GM18505 (cell line): ENCODE data around the gene GORASP2.

Experiments used
- ATAC-seq: cut with Tn5 transposase; IDR thresholded peaks from one replicate; pipeline ENCODE4 v1.9.1; 2021; ENCODE audit not compliant: unreplicated experiment
- POLR2A ChIP-seq: IDR thresholded peaks from 4 replicates; pipeline ENCODE4 v1.6.1; 2011; ENCODE audit warnings: borderline replicate concordance; ENCODE audit not compliant: insufficient read depth, insufficient read length; ENCODE audit errors: extremely low read depth

Gene GORASP2

DNA sequence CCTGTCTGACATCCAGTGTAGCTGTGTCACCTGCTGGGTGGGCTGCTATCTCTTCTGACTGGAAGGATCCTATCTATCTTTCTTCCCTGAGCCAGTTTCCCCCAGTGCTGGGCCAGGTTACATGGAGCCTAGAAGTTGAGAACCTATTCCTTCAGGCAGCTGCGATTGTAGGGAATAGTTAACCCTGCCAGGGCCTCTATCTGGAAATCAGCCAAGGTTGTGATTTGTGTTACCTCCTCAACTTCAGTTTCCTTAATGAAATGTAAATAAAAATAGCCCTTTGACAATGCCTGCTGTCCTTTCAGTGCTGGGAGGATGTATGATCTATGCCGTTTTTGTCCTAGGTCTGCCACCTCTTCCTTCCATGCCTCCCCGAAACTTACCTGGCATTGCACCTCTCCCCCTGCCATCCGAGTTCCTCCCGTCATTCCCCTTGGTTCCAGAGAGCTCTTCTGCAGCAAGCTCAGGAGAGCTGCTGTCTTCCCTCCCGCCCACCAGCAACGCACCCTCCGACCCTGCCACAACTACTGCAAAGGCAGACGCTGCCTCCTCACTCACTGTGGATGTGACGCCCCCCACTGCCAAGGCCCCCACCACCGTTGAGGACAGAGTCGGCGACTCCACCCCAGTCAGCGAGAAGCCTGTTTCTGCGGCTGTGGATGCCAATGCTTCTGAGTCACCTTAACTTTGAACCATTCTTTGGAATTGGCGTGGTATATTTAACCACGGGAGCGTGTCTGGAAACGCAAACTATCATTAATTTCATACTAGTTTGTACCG lies 36.6 kb downstream of the GORASP2 start:
- TF ChIP-seq POLR2A: no peak
- no peak for ATAC-seq

DNA sequence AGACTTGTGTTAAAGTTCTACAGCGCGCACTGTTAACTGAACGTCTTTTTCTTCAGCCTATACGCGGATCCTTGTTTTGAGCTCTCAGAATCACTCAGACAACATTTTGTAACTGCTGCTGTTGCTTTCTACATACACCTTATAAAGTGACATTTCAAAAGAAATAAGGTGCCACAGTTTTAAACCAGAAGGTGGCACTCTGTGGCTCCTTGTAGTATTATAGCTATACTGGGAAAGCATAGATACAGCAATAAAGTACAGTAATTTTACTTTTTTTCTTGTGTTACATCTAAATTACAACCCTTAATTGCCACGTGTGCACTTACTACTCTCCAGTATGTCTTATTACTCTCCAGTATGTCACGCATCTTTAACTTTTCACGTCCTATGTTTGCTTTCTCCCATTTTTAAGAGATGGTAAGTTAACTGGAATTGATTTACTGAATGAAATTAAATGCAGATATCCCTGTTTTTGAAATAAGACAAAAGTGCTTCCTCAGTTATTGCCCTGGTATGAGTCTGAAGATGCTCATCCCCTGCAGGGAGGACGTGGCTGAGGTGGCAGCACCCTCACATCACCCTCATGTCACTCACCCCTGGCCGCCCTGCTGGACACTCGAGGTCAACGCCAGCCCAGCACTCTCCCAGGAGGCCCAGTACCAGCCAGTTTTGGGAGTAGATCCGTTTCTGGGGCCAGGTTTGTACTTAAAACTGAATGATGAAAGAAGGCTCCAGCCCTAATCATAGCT lies 37.8 kb downstream of the GORASP2 start:
- no peak for TF ChIP-seq POLR2A
- ATAC-seq: no peak

DNA sequence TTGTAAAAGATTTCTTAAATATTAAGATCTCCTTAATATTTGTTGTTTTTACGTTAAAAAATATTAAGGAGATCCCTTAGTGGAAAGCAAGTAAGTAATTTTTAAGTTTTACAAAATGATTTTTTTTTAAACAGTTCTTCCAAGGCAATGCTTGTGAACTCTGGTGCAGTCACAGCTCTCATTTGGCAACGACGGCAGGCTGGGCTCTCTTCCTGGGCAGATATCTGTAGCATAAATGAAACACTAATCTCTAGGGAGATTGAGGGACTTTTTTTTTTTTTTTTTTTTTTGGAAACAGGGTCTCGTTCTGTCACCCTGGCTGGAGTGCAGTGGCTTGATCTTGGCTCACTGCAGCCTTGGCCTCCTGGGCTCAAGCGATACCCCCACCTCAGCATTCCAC lies 38.5 kb downstream of the GORASP2 start:
- no peak for TF ChIP-seq POLR2A
- no peak for ATAC-seq

DNA sequence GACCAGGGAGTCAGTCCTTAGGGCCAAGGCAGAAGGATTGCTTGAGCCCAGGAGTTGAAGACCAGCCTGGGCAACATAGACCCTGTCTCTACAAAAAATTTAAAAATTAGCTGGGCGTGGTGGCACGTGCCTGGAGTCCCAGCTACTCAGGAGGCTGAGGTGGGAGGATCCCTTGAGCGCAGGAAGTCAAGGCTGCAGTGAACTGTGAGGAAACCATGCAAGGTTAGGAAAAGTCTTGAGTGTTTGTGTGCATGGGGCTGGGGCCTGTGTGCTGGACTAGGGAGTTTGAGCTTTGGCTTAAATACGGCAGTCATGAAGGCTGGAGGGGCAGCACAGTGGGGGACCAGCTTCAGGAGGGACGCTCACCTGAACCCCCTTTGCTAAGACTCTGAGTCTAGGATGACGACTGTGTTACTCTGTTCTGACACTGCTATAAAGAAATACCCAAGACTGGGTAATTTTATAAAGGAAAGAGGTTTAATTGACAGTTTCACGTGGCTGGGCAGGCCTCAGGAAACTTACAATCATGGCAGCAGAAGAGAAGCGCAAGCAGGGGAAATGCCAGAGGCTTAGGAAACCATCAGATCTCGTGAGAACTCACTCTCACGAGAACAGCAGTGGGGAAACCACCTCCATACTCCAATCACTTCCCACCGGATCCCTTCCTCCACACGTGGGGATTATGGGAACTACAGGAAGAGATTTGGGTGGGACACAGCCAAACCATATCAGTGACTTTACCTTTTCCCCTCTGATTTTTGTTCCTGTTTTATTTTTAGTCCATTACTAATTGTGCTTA lies 39.4 kb downstream of the GORASP2 start:
- ATAC-seq: no peak
- TF ChIP-seq POLR2A: no peak

DNA sequence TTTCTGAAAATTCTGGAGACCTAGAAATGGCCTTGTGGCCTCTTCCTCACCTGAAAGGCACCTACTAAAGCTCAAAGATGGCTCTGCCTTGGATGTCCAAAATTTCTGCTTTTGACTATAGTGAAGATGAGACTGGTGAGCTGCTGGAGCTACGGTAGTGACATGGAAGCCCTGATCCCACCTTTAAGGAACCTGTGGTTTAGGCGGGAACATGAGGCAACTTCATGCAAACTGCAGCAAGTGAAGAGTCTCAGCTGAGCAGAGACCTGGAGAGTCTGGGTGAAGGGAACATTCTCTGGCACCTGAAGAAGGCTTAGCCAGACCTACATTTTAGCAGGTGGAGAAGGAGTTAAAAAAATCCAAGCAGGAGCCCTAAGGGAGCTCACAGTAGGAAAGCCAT lies 40.0 kb downstream of the GORASP2 start:
- ATAC-seq: no peak

DNA sequence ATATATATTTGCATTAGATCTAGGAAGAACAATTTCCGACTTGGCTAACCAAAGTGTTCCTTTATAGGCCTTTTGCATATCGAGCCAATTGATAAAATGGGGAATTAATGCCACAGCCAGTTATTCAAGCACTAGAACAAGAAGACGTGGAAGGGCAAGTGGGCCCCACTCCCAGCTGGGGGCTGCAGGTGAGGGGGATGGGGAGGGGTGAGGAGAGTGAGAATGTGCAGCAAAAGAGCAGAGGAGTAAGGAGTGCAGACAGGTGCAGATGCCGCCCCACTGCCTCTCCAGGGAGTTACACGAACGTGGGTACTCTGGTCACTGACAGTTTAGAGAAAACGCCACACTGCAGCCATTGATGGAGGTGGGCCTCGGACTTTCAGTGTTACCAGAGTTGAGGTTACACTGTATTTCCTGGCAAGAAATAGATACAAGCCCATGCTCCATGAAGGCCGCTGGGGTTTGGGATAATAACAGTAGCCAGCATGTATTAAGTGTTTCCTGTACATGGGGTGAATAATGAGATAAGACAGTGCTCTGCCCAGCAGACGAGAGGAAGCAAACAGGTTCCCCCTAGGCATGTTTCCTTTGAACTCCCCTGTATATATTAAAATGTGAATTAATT lies 40.9 kb downstream of the GORASP2 start:
- no peak for ATAC-seq
- TF ChIP-seq POLR2A: no peak

More for the DNA sequence above, 40.0 kb downstream of the GORASP2 start:
- TF ChIP-seq POLR2A: no peak

DNA sequence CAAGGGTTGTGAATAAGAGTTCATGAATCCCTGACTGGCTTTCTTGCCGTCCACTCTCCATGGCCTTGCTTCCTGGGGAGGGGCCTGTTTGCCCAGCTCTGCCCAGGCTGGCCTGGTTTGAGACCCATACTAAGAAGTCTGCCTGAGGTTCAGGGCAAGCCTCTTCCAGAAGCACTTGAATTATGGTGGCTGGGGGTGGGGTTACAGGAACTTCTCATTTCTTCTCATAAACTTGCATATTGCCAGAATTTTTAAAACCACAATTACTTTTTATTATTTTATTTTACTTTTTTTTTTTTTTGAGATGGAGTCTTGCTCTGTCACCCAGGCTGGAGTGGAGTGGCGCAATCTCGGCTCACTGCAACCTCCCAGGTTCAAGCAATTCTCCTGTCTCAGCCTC lies 42.0 kb downstream of the GORASP2 start:
- TF ChIP-seq POLR2A: no peak
- ATAC-seq: no peak

DNA sequence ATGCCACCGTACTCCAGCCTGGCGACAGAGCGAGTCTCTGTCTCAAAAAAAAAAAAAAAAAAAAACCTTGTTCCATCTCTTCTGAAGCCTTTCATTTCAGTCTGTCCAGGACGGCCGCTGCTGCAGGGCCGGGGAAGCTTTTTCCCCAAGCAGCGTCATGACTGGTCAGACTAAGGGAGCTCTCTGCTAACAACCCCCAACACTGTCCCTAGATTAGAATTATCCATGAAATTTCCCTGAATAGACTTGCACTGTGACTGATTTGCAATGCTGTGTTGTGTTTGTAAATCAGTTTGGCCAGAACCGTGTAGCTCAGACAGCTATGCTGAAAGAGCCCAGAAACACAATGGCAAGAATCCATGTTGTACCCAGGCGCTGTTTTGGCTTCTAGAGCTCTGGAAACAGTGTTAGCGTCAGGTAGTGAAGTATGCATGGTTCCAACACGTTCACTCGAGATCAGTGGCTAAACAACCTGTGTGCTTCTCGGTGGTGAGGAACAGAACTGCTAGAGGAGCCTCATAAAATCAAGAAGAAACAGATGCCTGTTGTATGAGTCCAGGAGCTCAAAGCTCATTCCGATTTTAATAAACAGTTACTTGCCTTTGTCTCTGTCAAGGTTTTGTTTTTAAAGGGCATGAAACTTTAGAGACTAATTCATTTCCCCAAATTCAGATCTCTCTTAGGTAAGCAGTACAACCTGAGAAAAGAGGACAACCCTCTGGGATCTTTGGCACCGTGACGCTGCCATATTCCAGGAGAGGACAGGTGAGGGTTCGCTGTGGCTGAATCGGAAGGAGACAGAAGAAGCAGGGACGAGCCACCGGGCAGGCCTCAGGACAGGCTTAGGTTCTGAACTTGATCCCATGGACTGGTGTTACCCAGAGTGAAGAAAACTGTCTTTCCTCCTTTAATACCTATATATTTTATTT lies 43.5 kb downstream of the GORASP2 start:
- TF ChIP-seq POLR2A: no peak
- ATAC-seq: no peak

DNA sequence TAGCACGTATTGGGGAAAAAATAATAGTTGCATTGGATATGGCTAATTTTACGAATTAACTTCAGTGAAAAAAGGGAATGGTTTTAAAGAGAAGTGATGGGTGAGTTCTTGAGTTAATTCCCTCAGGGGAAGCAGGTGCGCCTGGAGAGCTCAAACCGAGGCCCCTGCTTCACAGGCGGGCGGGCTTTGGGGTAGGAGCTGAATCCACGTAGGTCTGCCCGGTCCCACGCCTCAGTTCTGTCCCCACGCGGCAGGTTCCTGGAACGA lies 44.1 kb downstream of the GORASP2 start:
- ATAC-seq: no peak
- TF ChIP-seq POLR2A: no peak

DNA sequence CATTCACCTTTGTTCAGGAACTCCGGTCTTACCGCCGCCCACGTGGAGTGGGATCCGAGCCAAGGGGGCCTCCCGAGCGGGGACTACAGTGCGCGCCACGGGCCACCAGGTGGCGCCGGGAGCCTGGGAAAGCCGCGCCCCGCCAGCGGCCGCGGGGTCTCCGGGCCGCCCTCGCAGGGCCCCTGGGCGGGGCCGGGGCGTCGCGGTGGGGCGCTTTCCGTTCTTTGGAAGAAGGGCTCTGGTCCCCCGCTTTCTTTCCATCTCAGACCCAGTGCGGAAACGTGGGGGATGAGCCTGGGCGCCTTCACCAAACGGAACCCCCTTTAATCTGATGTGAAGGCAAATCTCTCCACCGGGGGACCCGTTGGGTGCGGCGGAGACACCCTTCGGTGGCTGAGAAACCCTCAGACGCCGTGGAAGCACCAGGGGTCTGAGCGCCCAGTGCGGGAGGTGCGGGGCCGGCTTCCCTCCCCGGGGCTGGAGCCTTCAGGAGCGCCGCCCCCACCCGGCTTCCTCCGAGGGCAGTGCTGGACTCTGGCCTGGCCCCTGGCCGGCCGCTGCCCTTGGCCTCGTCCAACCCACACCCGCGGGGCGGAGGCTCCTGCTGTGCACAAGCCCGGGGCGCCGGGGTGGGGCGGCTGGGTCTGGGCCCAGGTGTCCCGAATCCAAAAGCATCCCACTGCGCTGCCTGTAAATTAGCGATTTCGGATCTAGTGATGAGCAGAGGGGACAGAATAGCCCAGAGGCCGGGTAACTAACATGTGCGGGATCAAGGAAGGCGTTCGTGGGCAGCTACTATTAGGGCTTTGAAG lies 44.6 kb downstream of the GORASP2 start:
- ATAC-seq: peak; percentile 93
- peak; percentile 69 for TF ChIP-seq POLR2A

DNA sequence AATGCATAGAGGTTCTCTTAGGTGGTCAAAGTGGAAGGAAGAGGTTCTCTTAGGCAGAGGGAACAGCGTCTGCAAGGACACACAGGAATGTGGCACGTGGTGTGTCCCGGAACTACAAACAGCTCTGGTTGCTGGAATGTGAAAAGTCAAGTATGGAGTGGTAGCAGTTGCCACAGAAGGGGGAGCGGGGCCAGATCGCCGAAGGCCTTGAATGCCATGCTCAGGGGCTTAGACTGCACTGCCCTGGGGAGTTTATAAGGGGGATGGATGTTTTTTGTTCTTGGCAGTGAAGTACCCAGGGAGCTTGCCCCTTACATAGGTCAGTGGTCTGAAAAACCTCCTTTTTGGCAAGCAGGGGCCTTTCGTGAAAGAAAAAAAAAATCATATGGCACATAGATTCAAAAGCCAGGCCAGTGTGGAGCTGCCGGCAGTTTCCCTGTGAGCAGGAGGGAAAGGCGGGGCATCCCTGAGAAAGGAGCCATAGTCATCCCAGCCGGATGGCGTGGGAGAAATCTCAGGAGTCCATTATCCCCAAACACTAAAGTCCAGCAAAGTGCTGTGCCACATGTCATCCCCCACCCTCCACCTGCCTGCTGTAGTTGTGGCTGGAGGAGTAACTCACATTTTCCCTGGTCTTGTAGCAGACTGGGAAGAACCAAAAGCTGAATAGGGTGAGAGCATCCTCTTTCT lies 45.4 kb downstream of the GORASP2 start:
- TF ChIP-seq POLR2A: no peak

DNA sequence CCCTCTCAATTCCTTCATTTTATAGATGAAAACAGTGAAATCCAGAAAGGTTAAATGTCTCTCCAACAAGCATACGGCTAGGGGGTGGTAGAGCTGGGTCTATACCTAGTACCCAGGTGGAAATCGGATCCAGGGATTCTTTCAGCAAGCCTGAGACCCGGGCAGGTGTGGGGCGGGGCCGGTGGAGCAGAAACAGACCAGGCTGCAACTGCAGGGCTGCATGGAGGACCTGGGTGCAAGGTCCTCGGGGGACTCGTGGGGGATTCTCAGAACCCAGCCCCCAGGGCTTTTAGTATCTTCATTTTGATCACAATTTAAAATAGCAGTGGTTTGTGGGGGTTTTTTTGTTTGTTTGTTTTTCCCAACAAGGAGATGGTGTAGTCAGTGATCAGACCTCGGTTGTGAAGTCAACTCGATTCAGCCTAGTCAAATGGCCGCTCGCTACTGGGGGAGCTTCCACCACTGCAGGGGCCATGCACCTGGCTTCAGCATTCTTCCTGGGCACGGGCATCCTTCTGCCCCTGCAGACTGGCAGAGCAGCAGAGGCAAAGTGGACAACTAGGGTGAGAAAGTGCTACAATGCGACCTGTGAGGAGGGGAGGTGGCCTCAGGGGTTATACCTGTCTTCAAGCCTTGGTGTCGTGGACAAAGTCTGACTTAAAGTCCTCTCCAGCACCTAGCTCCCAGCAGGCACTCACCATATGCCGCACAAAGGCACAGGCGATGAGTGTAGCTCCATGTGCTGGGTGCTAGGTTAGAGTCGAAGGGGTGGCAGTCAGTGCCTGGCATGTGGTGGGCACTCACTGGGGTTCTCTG lies 46.3 kb downstream of the GORASP2 start:
- TF ChIP-seq POLR2A: no peak
- ATAC-seq: no peak

More for the DNA sequence above, 45.4 kb downstream of the GORASP2 start:
- ATAC-seq: no peak
